Measurements from ENCODE around the gene ANKRA2. TPM values are rescaled to one million over a fixed set of nuclear protein-coding genes. Genes with fewer than 3 reads are reported as not detected.
A peak's percentile ranks its signal among the peaks of the same experiment; 100 is the strongest.
"Not testable (repeated sequence)": the region's sequence is repeated elsewhere in the genome, so short reads cannot be mapped to it uniquely, and the experiment has no call there.

The ANKRA2 gene
- total RNA-seq, 2 experiments from 2014 or later, result 19.0 to 19.3 TPM

DNA sequence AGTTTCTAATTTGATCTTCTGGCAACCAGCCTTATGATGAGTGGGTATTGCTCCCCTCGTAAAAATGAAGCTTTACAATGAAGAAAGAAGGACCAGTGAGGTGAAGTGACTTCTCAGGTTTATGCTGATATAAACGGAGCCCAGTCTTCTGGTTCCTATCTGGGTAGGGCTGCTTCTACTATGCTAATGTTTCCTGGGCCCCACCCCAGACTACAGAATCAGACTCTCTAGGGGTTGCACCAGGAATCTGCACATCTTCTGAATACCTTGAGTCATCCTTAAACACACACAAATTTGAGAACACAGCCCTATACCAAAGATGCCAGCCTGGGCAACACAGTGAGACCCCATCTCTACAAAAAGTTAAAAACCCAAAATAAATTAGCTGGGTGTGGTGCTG lies 51.0 kb downstream of the ANKRA2 start:
- DNase-seq, result no peak
- POLR2A ChIA-PET, result no interaction called here
- Mint-ChIP-seq H3K9me3 (no peaks in the 10 kb centered on the region), H3K27me3 (no peaks in the 10 kb centered on the region), H3K27ac (no peak overlapping the region), H3K36me3 (ENCODE audit: low read depth) (no peaks in the 10 kb centered on the region), H3K4me1 (peaks cover 3% of the 10 kb centered on the region), H3K4me3 (no peak overlapping the region)
- CTCF ChIA-PET, result interaction anchor here (0.7 kb wide), 1 partner anchor 452 kb away, joined by 3 read pairs; no protein-coding TSS in a partner anchor

GRCh38 chr5:73513996-73514395 lies 51.4 kb downstream of the ANKRA2 start:
- no peak overlapping the region for H3K27ac Mint-ChIP-seq
- POLR2A ChIA-PET, result no interaction called here
- CTCF ChIA-PET, result no interaction called here

GRCh38 chr5:73508521-73508920 lies 56.9 kb downstream of the ANKRA2 start:
- peaks cover 19% of the 10 kb centered on the region for H3K36me3 Mint-ChIP-seq (ENCODE audit: low read depth)
- H3K4me3 Mint-ChIP-seq, POLR2A ChIA-PET, DNase-seq, H3K9me3 Mint-ChIP-seq, H3K4me1 Mint-ChIP-seq, H3K27ac Mint-ChIP-seq, H3K27me3 Mint-ChIP-seq: not testable (repeated sequence)
- CTCF ChIA-PET, result interaction anchor here (1.1 to 1.9 kb wide), 2 partner anchors 11 to 21 kb away, joined by 3 to 8 read pairs; no protein-coding TSS in a partner anchor

More at GRCh38 chr5:73513996-73514395, 51.4 kb downstream of the ANKRA2 start:
- no peak overlapping the region for H3K4me3 Mint-ChIP-seq
- DNase-seq, result no peak
- no peaks in the 10 kb centered on the region for H3K9me3 Mint-ChIP-seq
- H3K36me3 Mint-ChIP-seq (ENCODE audit: low read depth), result no peaks in the 10 kb centered on the region
- no peaks in the 10 kb centered on the region for H3K4me1 Mint-ChIP-seq
- no peaks in the 10 kb centered on the region for H3K27me3 Mint-ChIP-seq

DNA sequence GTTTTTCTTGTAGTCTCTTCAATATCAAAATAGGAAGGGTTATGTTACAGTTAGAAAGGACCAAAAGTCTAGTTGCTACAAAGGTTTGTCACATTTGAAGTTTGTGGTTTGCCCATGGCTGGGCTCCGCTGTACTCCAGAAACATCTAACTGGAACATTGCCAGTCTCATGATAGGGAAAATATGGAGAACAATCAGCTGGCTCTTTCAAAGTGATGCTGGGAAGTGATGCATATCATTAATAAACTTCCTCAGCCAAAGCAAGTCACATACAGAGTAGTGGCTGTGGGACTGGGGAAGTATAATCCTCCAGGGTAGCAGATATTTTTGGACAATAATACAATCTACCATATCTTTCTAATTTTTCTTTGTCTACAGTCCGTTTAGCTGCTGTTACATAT lies 58.4 kb downstream of the ANKRA2 start:
- H3K27ac Mint-ChIP-seq, result no peak overlapping the region
- H3K9me3 Mint-ChIP-seq, result no peaks in the 10 kb centered on the region
- ChIA-PET CTCF (interaction anchor here (1.6 to 1.9 kb wide), 3 partner anchors 8 to 12 kb away, joined by 3 to 8 read pairs (median 4); no protein-coding TSS in a partner anchor), POLR2A (no interaction called here)
- no peaks in the 10 kb centered on the region for H3K27me3 Mint-ChIP-seq
- H3K36me3 Mint-ChIP-seq (ENCODE audit: low read depth), result peaks cover 32% of the 10 kb centered on the region
- DNase-seq, result no peak
- peaks cover 5% of the 10 kb centered on the region for H3K4me1 Mint-ChIP-seq
- no peak overlapping the region for H3K4me3 Mint-ChIP-seq

- Mint-ChIP-seq H3K4me3 (no peak overlapping the region), H3K27ac (peak overlapping the region; percentile 5), H3K4me1 (peaks cover 5% of the 10 kb centered on the region), H3K27me3 (no peaks in the 10 kb centered on the region), H3K9me3 (no peaks in the 10 kb centered on the region), H3K36me3 (ENCODE audit: low read depth) (peaks cover 32% of the 10 kb centered on the region)
- ChIA-PET POLR2A (no interaction called here), CTCF (interaction anchor here (1.6 to 1.9 kb wide), 3 partner anchors 9 to 13 kb away, joined by 3 to 8 read pairs (median 4); no protein-coding TSS in a partner anchor)
- no peak for DNase-seq
These were observed 58.9 kb downstream of the ANKRA2 start for GRCh38 chr5:73506459-73506955.

Other genes with a start within 250 kb of the ANKRA2 start
- not detected for gene FOXD1, start 116.9 kb downstream of the ANKRA2 start, total RNA-seq
- 100 to 1,000 TPM; 693 to 807 TPM for gene BTF3, start 67.2 kb downstream of the ANKRA2 start, total RNA-seq
- 10 to 100 TPM; 21.2 to 23.7 TPM for gene UTP15, start 104 bp upstream of the ANKRA2 start, total RNA-seq
- not detected for gene ARHGEF28, start 60.6 kb upstream of the ANKRA2 start, total RNA-seq

Measured in activated CD4-positive, alpha-beta T cell treated with anti-CD3 and anti-CD28 coated beads, Interleukin-2, amount 10 ng/mL, durations not matched to agents 7 days and 5 days (primary cell).